Pancreas (tissue), 10 donors: ENCODE results near the gene TMEM61. TPM values are rescaled to one million over a fixed set of nuclear protein-coding genes. Genes with fewer than 3 reads are reported as not detected.

Source experiments
- ATAC-seq, 4 donors: fragments of 200-7000 bp; cut with Tn5 transposase; one replicate each; pipeline versions ENCODE4 v1.8.0 to v1.9.1; 2020; ENCODE audit warnings: mild to moderate bottlenecking in 4 of 4, moderate library complexity in 4 of 4
- DNase-seq, 6 donors: peaks; one replicate each; pipeline ENCODE4 v3.0.0-alpha.2; 2020
- FAIRE-seq: peaks from 2 replicates; lab custom pipeline; 2012; peaks lifted over from hg19 to GRCh38; lab: Jason Lieb, UNC
- H3K27ac ChIP-seq, 4 donors: fragments of 200-600 bp; sonication (generic); 1 replicate in 3 of 4; 2 replicates in 1 of 4; pipeline versions ENCODE4 v1.5.0 to v1.8.0; 2020
- H3K27me3 ChIP-seq, 4 donors: fragments of 200-600 bp; one replicate each; pipeline ENCODE4 v1.8.0; 2021
- H3K36me3 ChIP-seq, 3 donors: fragments of 200-600 bp; sonication (generic) in 1 of 3; one replicate each; pipeline versions ENCODE4 v1.5.0 to v1.8.0; 2020 to 2021
- H3K4me1 ChIP-seq, 3 donors: fragments of 200-600 bp; one replicate each; pipeline ENCODE4 v1.8.0; 2021
- H3K4me3 ChIP-seq, 4 donors: fragments of 200-600 bp; sonication (generic) in 2 of 4; one replicate each; pipeline versions ENCODE4 v1.5.0 to v1.8.0; 2020 to 2021
- H3K9me3 ChIP-seq, 4 donors: fragments of 200-600 bp; one replicate each; pipeline ENCODE4 v1.8.0; 2021
- WGBS, 2 donors: extraction: QIAGEN DNeasy Blood & Tissue Kit; methylation state at CpG; one replicate each; pipeline ENCODE4 v1.1.7; 2013; 5-methylcytosine and 5-hydroxymethylcytosine counted together
- intact Hi-C, 3 donors: fragments of 100-400 bp; cut with DNase I; formaldehyde crosslinking; loops; one replicate each; pipeline versions ENCODE4 v1.11.1 to v1.14.2; 2022
- polyA plus RNA-seq, 2 donors: library from polyadenylated mRNA; stranded (reverse); fragments of 200-250 nt; gene quantifications; one replicate each; pipeline ENCODE4 v1.2.3, GENCODE V29; 2013
- total RNA-seq, 6 donors: library from RNA; stranded (reverse); fragmentation: NEBNext Ultra II Directional in 4 of 6; extraction: Animal tissue kit (Norgen Biotek cat#: 25700) in 4 of 6; gene quantifications; one replicate each; pipeline versions ENCODE4 v1.2.1 to v1.2.4, GENCODE V29; 2021 to 2023
- TF ChIP-seq, protein P1 (sequence below), 4 donors: fragments of 200-600 bp; sonication (generic) in 3 of 4; IDR thresholded peaks; one replicate each; pipeline versions ENCODE4 v1.5.0 to v1.8.0; 2021; ENCODE audit warnings: antibody characterized with exemption in 4 of 4
- donor health status: healthy with polysubstance abuse.
- donor health status: DM: no; HTN: no; CAD: no; lungs with moderate emphysema.
- donor health status: DM: no; HTN: no; CAD: no.
- donor health status: control.
- donor health status: control.
- donor health status: Bipolar disorder and iron deficiency.
- donor health status: DM: yes; HTN: yes; CAD: no.
- donor health status: DM: no; HTN: no; CAD: no.
- donor health status: DM: no; HTN: no; CAD: no.
- donor health status: DM: yes; HTN: yes; CAD: no.

Gene TMEM61
- total and polyA plus RNA-seq, 8 donors, result 1.1 to 15.6 (median 1.7) TPM

GRCh38 chr1:54986025-54986424 is 5.6 kb downstream of the TMEM61 start:
- Histone ChIP-seq H3K9me3 (no peaks in the 10 kb centered on the region), H3K27ac (no peak overlapping the region), H3K27me3 (no peaks in the 10 kb centered on the region), H3K4me1 (no peaks in the 10 kb centered on the region), H3K36me3 (no peaks in the 10 kb centered on the region), H3K4me3 (no peak overlapping the region)
- ATAC-seq (no peak), FAIRE-seq (no peak), DNase-seq (peak in 1 of 6 donors; percentile 57)
- intact Hi-C loops, result no loop called here
- TF ChIP-seq, protein P1, sequence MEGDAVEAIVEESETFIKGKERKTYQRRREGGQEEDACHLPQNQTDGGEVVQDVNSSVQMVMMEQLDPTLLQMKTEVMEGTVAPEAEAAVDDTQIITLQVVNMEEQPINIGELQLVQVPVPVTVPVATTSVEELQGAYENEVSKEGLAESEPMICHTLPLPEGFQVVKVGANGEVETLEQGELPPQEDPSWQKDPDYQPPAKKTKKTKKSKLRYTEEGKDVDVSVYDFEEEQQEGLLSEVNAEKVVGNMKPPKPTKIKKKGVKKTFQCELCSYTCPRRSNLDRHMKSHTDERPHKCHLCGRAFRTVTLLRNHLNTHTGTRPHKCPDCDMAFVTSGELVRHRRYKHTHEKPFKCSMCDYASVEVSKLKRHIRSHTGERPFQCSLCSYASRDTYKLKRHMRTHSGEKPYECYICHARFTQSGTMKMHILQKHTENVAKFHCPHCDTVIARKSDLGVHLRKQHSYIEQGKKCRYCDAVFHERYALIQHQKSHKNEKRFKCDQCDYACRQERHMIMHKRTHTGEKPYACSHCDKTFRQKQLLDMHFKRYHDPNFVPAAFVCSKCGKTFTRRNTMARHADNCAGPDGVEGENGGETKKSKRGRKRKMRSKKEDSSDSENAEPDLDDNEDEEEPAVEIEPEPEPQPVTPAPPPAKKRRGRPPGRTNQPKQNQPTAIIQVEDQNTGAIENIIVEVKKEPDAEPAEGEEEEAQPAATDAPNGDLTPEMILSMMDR (IDR thresholded peaks at IDR 0.05), result no peak
- WGBS, 2 donors, result 85 to 88% methylated on average over 15 of the region's 15 CpGs

- Histone ChIP-seq H3K4me3 (no peak overlapping the region), H3K9me3 (no peaks in the 10 kb centered on the region), H3K36me3 (no peaks in the 10 kb centered on the region), H3K4me1 (no peaks in the 10 kb centered on the region), H3K27ac (no peak overlapping the region), H3K27me3 (no peaks in the 10 kb centered on the region)
- intact Hi-C loops, result no loop called here
- ATAC-seq (no peak), FAIRE-seq (no peak), DNase-seq (no peak)
- WGBS, 2 donors, result 92 to 95% methylated on average over 3 of the region's 3 CpGs
- TF ChIP-seq, protein P1 (IDR thresholded peaks at IDR 0.05), result no peak
Measured at GRCh38 chr1:54986533-54986932, 6.1 kb downstream of the TMEM61 start.

DNA sequence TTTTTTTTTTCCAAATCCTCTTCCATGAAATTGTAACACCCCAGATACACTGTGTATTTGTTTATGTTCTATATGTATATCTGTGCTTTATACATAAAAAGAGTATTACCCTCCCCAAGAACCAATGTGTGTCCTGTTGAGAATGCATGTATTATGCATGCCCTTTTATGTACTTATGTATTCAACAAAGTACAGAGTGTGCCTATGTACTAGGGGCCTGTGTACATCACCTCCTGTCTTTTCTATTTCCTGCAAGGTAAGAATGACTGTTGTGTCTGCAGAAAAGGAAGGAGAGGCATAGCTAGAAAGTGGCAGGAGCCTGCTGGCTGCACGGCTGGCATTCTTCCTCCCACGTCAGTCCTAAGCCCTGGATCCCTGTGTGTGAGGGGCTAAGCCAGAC is 7.0 kb downstream of the TMEM61 start:
- intact Hi-C loops, result no loop called here
- Histone ChIP-seq H3K9me3 (no peaks in the 10 kb centered on the region), H3K4me3 (no peak overlapping the region), H3K27ac (no peak overlapping the region), H3K4me1 (no peaks in the 10 kb centered on the region), H3K36me3 (no peaks in the 10 kb centered on the region), H3K27me3 (no peaks in the 10 kb centered on the region)
- WGBS, 2 donors, result 80% methylated on average over 2 of the region's 2 CpGs
- ATAC-seq, result no peak
- DNase-seq, result peak in 1 of 6 donors; percentile 11
- FAIRE-seq, result no peak
- TF ChIP-seq, protein P1 (IDR thresholded peaks at IDR 0.05), result no peak

GRCh38 chr1:54987919-54988705 is 7.7 kb downstream of the TMEM61 start:
- WGBS, 2 donors, result 80 to 93% methylated on average over 8 of the region's 8 CpGs
- H3K4me1 ChIP-seq, result no peaks in the 10 kb centered on the region
- no peaks in the 10 kb centered on the region for H3K9me3 ChIP-seq
- intact Hi-C loops, result no loop called here
- no peak for FAIRE-seq
- H3K4me3 ChIP-seq, result no peak overlapping the region
- no peak overlapping the region for H3K27ac ChIP-seq
- TF ChIP-seq, protein P1 (IDR thresholded peaks at IDR 0.05), result no peak
- ATAC-seq, result no peak
- no peaks in the 10 kb centered on the region for H3K36me3 ChIP-seq
- peak in 1 of 6 donors; percentile 47 for DNase-seq
- H3K27me3 ChIP-seq, result no peaks in the 10 kb centered on the region

DNA sequence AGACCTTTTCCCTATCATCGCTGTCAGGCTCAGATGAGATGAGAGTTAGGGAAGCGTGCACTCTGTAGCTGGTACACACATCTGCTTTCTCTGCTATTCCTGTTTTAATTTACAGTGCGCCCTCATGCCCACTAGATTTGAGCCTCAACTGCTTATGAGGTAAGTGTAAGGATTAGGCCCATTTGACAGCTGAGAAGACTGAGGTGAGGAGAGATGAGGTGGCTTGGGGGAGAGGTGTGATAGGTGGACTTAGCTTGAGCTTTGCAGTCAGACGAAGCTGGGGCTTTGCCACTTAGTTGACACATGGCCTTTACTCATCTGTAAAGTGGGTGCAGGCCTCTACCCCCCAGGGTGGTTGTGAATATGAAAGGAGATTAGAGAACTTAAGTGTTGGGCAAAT is 8.5 kb downstream of the TMEM61 start:
- FAIRE-seq (no peak), ATAC-seq (no peak), DNase-seq (no peak)
- intact Hi-C loops, result no loop called here
- Histone ChIP-seq H3K4me1 (no peaks in the 10 kb centered on the region), H3K4me3 (no peak overlapping the region), H3K27me3 (no peaks in the 10 kb centered on the region), H3K9me3 (no peaks in the 10 kb centered on the region), H3K36me3 (no peaks in the 10 kb centered on the region), H3K27ac (peak overlapping the region in 1 of 4 donors; percentile 22)
- WGBS, 2 donors, result 95% methylated on average over 4 of the region's 4 CpGs
- TF ChIP-seq, protein P1 (IDR thresholded peaks at IDR 0.05), result no peak
